Adrenal gland (tissue), 12 donors: Measurements from ENCODE around the gene FNDC4. TPM values are rescaled to one million over a fixed set of nuclear protein-coding genes. Genes with fewer than 3 reads are reported as not detected.

Experiments used
- DNase-seq, 7 donors: peaks; one replicate each; pipeline ENCODE4 v3.0.0-alpha.2; 2019 to 2020
- H3K27ac ChIP-seq, 5 donors: fragments of 200-600 bp; sonication (generic) in 4 of 5; 1 replicate in 3 of 5; 2 replicates in 2 of 5; pipeline versions ENCODE4 v1.5.1 to v1.8.0; 2016 to 2020; ENCODE audit warnings: mild to moderate bottlenecking in 1 of 5
- H3K27me3 ChIP-seq: fragments of 200-600 bp; 2 replicates; pipeline ENCODE4 v1.8.0; 2021
- H3K36me3 ChIP-seq, 2 donors: fragments of 200-600 bp; replicated peaks in 1 of 2; 1 replicate in 1 of 2; 2 replicates in 1 of 2; pipeline versions ENCODE4 v1.5.1 to v1.8.0; 2018 to 2022
- H3K4me1 ChIP-seq, 2 donors: fragments of 200-600 bp; replicated peaks in 1 of 2; 1 replicate in 1 of 2; 2 replicates in 1 of 2; pipeline versions ENCODE4 v1.5.1 to v1.8.0; 2018 to 2021
- H3K4me3 ChIP-seq, 4 donors: fragments of 200-600 bp; sonication (generic) in 3 of 4; one replicate each; pipeline ENCODE4 v1.5.1; 2016 to 2018
- H3K9me3 ChIP-seq, 3 donors: fragments of 200-600 bp; sonication (generic) in 1 of 3; replicated peaks in 1 of 3; 1 replicate in 2 of 3; 2 replicates in 1 of 3; pipeline versions ENCODE4 v1.5.1 to v1.8.0; 2016 to 2021
- POLR2A ChIP-seq, 2 donors: fragments of 450-650 bp; IDR thresholded peaks; one replicate each; pipeline ENCODE4 v1.6.1; 2017; ENCODE audit warnings: antibody characterized with exemption in 2 of 2, mild to moderate bottlenecking in 2 of 2, moderate library complexity in 1 of 2
- WGBS, 4 donors: extraction: QIAGEN DNeasy Blood & Tissue Kit in 2 of 4; methylation state at CpG; one replicate each; pipeline versions ENCODE4 v1.1.5 to v1.1.7; 2013 to 2017; 5-methylcytosine and 5-hydroxymethylcytosine counted together
- intact Hi-C, 2 donors: fragments of 100-400 bp; cut with DNase I; formaldehyde crosslinking; loops; one replicate each; pipeline versions ENCODE4 v1.14.1 to v1.15.0; 2022 to 2023
- polyA plus RNA-seq, 3 donors: library from polyadenylated mRNA; stranded (reverse); fragments of 200-250 nt in 2 of 3; fragments of 350-450 nt in 1 of 3; fragmentation: Illumina TruSeq in 1 of 3; extraction: RNeasy Lipid Tissue Mini Kit (QIAGEN cat#74804) in 1 of 3; gene quantifications; one replicate each; pipeline ENCODE4 v1.2.3, GENCODE V29; 2013 to 2014
- total RNA-seq, 9 donors: library from RNA; depleted of rRNA in 4 of 9; stranded (reverse); fragments of >200 nt in 4 of 9; fragments of 120-200 nt in 1 of 9; fragmentation: NEBNext Ultra II Directional in 1 of 9; extraction: Animal tissue kit (Norgen Biotek cat#: 25700) in 1 of 9; gene quantifications; one replicate each; pipeline versions ENCODE4 v1.1.0 to v1.2.4, GENCODE V29; 2013 to 2023
- TF ChIP-seq, protein P1 (sequence below), 6 experiments: fragments of 450-650 bp in 4 of 6; fragments of 200-600 bp in 2 of 6; sonication (generic) in 1 of 6; IDR thresholded peaks; 1 replicate in 5 of 6; 2 replicates in 1 of 6; pipeline versions ENCODE4 v1.5.1 to v1.8.0; 2016 to 2021; ENCODE audit warnings: antibody characterized with exemption in 6 of 6, mild to moderate bottlenecking in 2 of 6, moderate library complexity in 1 of 6
- donor health status: healthy with polysubstance abuse.
- donor health status: Bipolar disorder and iron deficiency.
- donor health status: DM: yes; HTN: yes; CAD: no.
- donor health status: DM: no; HTN: no; CAD: no.
- donor health status: DM: no; HTN: no; CAD: no.
- donor health status: DM: yes; HTN: yes; CAD: no.

FNDC4 gene
- total and polyA plus RNA-seq, 12 donors = 35.3 to 331 (median 115) TPM

DNA sequence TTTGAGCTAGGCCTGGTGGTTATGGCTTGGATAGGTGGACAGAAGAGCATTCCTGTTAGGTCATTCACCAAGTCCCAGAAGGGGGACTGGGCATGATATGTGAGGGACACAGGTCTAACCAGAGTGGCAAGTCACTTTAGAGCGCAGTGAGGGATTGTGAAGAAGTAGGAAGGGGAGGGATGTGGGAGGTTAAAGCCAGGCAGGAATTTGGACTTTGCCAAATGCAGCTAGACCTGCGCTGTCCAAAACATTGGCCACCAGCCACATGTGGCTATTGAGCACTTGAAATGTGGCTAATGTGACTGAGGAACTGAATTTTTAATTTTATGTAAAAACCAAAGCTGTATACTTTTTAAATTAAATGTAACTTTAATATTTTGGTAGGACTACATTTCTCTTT is 25.3 kb upstream of the FNDC4 start:
- Histone ChIP-seq H3K36me3 (no peaks in the 10 kb centered on the region), H3K27ac (no peak overlapping the region), H3K4me1 (no peaks in the 10 kb centered on the region), H3K27me3 (no peaks in the 10 kb centered on the region), H3K9me3 (no peaks in the 10 kb centered on the region), H3K4me3 (no peak overlapping the region)
- DNase-seq = no peak
- intact Hi-C loops = no loop called here
- TF ChIP-seq, protein P1, sequence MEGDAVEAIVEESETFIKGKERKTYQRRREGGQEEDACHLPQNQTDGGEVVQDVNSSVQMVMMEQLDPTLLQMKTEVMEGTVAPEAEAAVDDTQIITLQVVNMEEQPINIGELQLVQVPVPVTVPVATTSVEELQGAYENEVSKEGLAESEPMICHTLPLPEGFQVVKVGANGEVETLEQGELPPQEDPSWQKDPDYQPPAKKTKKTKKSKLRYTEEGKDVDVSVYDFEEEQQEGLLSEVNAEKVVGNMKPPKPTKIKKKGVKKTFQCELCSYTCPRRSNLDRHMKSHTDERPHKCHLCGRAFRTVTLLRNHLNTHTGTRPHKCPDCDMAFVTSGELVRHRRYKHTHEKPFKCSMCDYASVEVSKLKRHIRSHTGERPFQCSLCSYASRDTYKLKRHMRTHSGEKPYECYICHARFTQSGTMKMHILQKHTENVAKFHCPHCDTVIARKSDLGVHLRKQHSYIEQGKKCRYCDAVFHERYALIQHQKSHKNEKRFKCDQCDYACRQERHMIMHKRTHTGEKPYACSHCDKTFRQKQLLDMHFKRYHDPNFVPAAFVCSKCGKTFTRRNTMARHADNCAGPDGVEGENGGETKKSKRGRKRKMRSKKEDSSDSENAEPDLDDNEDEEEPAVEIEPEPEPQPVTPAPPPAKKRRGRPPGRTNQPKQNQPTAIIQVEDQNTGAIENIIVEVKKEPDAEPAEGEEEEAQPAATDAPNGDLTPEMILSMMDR (IDR thresholded peaks at IDR 0.05) = no peak
- no peak for TF ChIP-seq POLR2A (IDR thresholded peaks at IDR 0.05)
- WGBS, 4 donors = 90 to 100% (median 94%) methylated on average over 2 of the region's 2 CpGs

DNA sequence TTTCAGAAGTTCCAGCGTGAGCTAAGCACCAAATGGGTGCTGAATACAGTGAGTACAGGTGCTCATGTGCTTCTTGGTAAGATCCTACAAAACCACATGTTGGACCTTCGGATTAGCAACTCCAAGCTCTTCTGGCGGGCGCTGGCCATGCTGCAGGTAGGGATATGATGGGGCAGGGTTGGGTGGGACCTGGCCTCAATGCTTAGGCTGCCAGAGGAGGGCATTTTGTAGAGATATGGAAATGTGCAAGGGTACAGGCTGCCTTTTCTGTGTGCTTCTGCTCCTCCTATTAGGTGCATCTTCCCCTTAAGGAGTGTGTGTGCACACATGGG is 23.7 kb upstream of the FNDC4 start:
- WGBS, 4 donors = 86 to 92% (median 88%) methylated on average over 4 of the region's 4 CpGs
- Histone ChIP-seq H3K27me3 (no peaks in the 10 kb centered on the region), H3K27ac (no peak overlapping the region), H3K9me3 (no peaks in the 10 kb centered on the region), H3K36me3 (no peaks in the 10 kb centered on the region), H3K4me1 (no peaks in the 10 kb centered on the region), H3K4me3 (no peak overlapping the region)
- intact Hi-C loops = no loop called here
- no peak for DNase-seq
- no peak for TF ChIP-seq POLR2A (IDR thresholded peaks at IDR 0.05)
- TF ChIP-seq, protein P1 (IDR thresholded peaks at IDR 0.05) = no peak

DNA sequence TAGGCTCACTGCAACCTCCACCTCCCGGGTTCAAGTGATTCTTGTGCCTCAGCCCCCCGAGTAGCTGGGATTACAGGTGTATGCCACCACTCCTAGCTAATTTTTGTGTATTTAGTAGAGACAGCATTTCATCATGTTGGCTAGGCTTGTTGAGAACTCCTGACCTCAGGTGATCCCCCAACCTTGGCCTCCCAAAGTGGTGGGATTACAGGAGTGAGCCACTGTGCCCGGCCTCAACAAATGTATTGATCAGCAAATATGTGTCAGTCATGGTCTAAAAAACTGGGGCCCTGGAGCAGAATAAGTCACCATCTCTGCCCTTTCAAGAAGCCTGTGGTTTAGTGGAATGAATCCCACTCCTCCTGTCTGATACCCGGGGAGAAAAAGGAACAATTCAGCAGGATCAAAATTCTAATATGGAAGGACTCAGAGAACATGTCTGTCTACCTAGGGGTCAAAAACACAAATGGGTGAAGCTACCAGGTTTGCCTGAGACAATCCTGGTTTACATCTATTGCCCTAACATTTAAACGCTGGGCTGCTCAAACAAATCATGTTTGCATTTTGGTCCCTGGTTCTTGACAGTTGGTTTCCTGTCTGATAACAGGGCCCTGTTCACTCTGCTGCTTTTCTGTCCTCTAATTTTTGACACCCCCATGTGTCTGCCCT is 23.2 kb upstream of the FNDC4 start:
- Histone ChIP-seq H3K27ac (no peak overlapping the region), H3K9me3 (no peaks in the 10 kb centered on the region), H3K36me3 (no peaks in the 10 kb centered on the region), H3K4me3 (no peak overlapping the region), H3K27me3 (no peaks in the 10 kb centered on the region), H3K4me1 (no peaks in the 10 kb centered on the region)
- no peak for DNase-seq
- WGBS, 4 donors = 72 to 85% (median 83%) methylated on average over 5 of the region's 5 CpGs
- no peak for TF ChIP-seq POLR2A (IDR thresholded peaks at IDR 0.05)
- TF ChIP-seq, protein P1 (IDR thresholded peaks at IDR 0.05) = no peak
- intact Hi-C loops = no loop called here

DNA sequence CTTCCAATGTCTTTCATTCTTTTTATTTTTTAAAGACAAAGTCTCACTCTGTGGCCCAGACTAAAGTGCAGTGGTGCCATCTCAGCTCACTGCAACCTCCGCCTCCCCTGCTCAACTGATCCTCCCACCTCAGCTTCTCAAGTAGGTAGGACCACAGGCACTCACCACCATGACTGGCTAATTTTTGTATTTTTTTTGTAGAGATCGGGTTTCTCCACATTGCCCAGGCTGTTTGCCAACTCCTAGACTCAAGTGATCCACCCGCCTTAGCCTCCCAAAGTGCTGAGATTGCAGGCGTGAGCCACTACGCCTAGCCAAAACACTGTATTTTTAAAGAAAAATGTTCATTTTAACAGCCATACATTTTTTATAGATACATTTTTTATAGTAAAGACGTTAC is 14.3 kb upstream of the FNDC4 start:
- H3K4me3 ChIP-seq = no peak overlapping the region
- TF ChIP-seq, protein P1 (IDR thresholded peaks at IDR 0.05) = no peak
- no peak for TF ChIP-seq POLR2A (IDR thresholded peaks at IDR 0.05)
- no peaks in the 10 kb centered on the region for H3K27me3 ChIP-seq
- no peak for DNase-seq
- WGBS, 4 donors = 58 to 68% (median 64%) methylated on average over 6 of the region's 6 CpGs
- H3K36me3 ChIP-seq = no peaks in the 10 kb centered on the region
- no peaks in the 10 kb centered on the region for H3K4me1 ChIP-seq
- intact Hi-C loops = no loop called here
- H3K27ac ChIP-seq = no peak overlapping the region
- H3K9me3 ChIP-seq = no peaks in the 10 kb centered on the region
